ENCODE results near the gene PPP1R14C.

Gene PPP1R14C

GRCh38 chr6:150269130-150269856, 126.4 kb downstream of the PPP1R14C start:
- Histone ChIP-seq H3K27me3 (ENCODE audit: insufficient read depth, low read depth) (no peaks in the 10 kb centered on the region), H3K4me3 (IDR thresholded peaks at IDR 0.05; ENCODE audit: insufficient read depth, low read depth, low read length) (no peak overlapping the region), H4K20me1 (ENCODE audit: insufficient read depth) (no peaks in the 10 kb centered on the region), H2AFZ (ENCODE audit: low read depth) (no peak overlapping the region), H3K4me1 (ENCODE audit: low read depth, poor library complexity, severe bottlenecking) (no peaks in the 10 kb centered on the region), H3K27ac (no peak overlapping the region), H3K9ac (no peak overlapping the region), H3K4me2 (no peak overlapping the region), H3K79me2 (ENCODE audit: insufficient read depth, low read depth) (no peaks in the 10 kb centered on the region), H3K36me3 (ENCODE audit: insufficient read depth) (no peaks in the 10 kb centered on the region)
- no peak for TF ChIP-seq CTCF (conservative IDR thresholded peaks at IDR 0.05; ENCODE audit: low read depth, low read length)

GRCh38 chr6:150269857-150270223, 127.0 kb downstream of the PPP1R14C start:
- Histone ChIP-seq H3K27ac (no peak overlapping the region), H2AFZ (ENCODE audit: low read depth) (no peak overlapping the region)

DNA sequence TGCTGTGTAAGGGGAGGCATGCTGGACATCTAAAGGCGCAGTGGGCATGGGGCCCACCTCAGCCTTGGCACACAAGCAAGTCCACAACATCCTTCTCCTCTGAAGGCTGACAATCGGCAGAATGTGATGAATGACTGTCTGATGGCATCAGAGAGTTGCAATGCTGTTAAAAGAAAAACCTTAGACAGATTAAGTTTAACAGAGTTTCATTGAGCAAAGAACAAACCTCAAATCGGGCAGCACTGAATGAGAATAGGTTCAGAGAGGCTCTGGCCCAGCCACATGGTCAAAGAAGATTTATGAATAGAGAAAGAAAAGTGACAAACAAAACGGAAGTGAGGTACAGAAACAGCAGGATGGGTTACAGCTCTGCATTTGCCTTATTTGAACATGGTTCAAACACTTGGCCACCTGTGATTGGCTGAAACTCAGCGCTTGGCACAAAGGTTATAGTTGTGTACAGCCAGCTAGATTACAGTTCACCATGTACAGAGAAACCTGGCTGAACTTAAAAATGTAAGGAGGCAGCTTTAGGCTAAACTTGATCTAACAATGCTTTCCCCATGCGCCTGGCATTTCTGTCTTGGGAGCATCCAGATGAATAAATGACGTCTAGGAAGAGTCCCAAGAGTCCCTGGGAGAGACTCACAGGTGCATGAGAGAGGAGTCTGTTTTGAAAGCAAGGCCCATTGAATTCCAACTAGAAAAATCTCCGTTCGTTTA, 127.6 kb downstream of the PPP1R14C start:
- Histone ChIP-seq H4K20me1 (ENCODE audit: insufficient read depth) (no peaks in the 10 kb centered on the region), H3K27me3 (ENCODE audit: insufficient read depth, low read depth) (no peaks in the 10 kb centered on the region), H3K4me3 (IDR thresholded peaks at IDR 0.05; ENCODE audit: insufficient read depth, low read depth, low read length) (no peak overlapping the region), H3K79me2 (ENCODE audit: insufficient read depth, low read depth) (no peaks in the 10 kb centered on the region), H3K36me3 (ENCODE audit: insufficient read depth) (no peaks in the 10 kb centered on the region), H3K27ac (no peak overlapping the region), H2AFZ (ENCODE audit: low read depth) (no peak overlapping the region), H3K9ac (no peak overlapping the region), H3K4me2 (no peak overlapping the region), H3K4me1 (ENCODE audit: low read depth, poor library complexity, severe bottlenecking) (no peaks in the 10 kb centered on the region)
- no peak for TF ChIP-seq CTCF (conservative IDR thresholded peaks at IDR 0.05; ENCODE audit: low read depth, low read length)

More at GRCh38 chr6:150269857-150270223, 127.0 kb downstream of the PPP1R14C start:
- Histone ChIP-seq H3K4me3 (IDR thresholded peaks at IDR 0.05; ENCODE audit: insufficient read depth, low read depth, low read length) (no peak overlapping the region), H3K9ac (no peak overlapping the region), H3K27me3 (ENCODE audit: insufficient read depth, low read depth) (no peaks in the 10 kb centered on the region), H3K36me3 (ENCODE audit: insufficient read depth) (no peaks in the 10 kb centered on the region), H4K20me1 (ENCODE audit: insufficient read depth) (no peaks in the 10 kb centered on the region), H3K79me2 (ENCODE audit: insufficient read depth, low read depth) (no peaks in the 10 kb centered on the region), H3K4me2 (no peak overlapping the region), H3K4me1 (ENCODE audit: low read depth, poor library complexity, severe bottlenecking) (no peaks in the 10 kb centered on the region)
- TF ChIP-seq CTCF (conservative IDR thresholded peaks at IDR 0.05; ENCODE audit: low read depth, low read length), result no peak

GRCh38 chr6:150271172-150271500, 128.3 kb downstream of the PPP1R14C start:
- Histone ChIP-seq H3K9ac (no peak overlapping the region), H3K27me3 (ENCODE audit: insufficient read depth, low read depth) (no peaks in the 10 kb centered on the region), H3K27ac (no peak overlapping the region)

More at GRCh38 chr6:150271172-150271500, 128.3 kb downstream of the PPP1R14C start:
- Histone ChIP-seq H4K20me1 (ENCODE audit: insufficient read depth) (no peaks in the 10 kb centered on the region), H3K4me2 (no peak overlapping the region), H3K79me2 (ENCODE audit: insufficient read depth, low read depth) (no peaks in the 10 kb centered on the region), H3K4me3 (IDR thresholded peaks at IDR 0.05; ENCODE audit: insufficient read depth, low read depth, low read length) (no peak overlapping the region), H2AFZ (ENCODE audit: low read depth) (no peak overlapping the region), H3K4me1 (ENCODE audit: low read depth, poor library complexity, severe bottlenecking) (no peaks in the 10 kb centered on the region), H3K36me3 (ENCODE audit: insufficient read depth) (no peaks in the 10 kb centered on the region)
- no peak for TF ChIP-seq CTCF (conservative IDR thresholded peaks at IDR 0.05; ENCODE audit: low read depth, low read length)
